AG09319 (cell line): ENCODE measurements around the gene UTRN.

Source experiments
- DNase-seq: peaks from one replicate; pipeline ENCODE4 v3.0.0-alpha.2; 2010; ENCODE audit warnings: low read depth; ENCODE audit errors: extremely low read depth
- CTCF ChIP-seq: IDR thresholded peaks from 2 replicates; pipeline ENCODE4 v1.5.1; 2011; ENCODE audit warnings: low read depth, mild to moderate bottlenecking, inconsistent platforms, low read length, moderate library complexity

The UTRN gene

GRCh38 chr6:144334150-144334708 is 49.1 kb downstream of the UTRN start:
- no peak for DNase-seq
- no peak for TF ChIP-seq CTCF
